ENCODE measurements around the gene IQCK.
A peak's percentile ranks its signal among the peaks of the same experiment; 100 is the strongest.

IQCK gene

GRCh38 chr16:19857593-19858339, 139.7 kb downstream of the IQCK start:
- DNase-seq (ENCODE audit: low spot score in 2 of 2), result no peak

DNA sequence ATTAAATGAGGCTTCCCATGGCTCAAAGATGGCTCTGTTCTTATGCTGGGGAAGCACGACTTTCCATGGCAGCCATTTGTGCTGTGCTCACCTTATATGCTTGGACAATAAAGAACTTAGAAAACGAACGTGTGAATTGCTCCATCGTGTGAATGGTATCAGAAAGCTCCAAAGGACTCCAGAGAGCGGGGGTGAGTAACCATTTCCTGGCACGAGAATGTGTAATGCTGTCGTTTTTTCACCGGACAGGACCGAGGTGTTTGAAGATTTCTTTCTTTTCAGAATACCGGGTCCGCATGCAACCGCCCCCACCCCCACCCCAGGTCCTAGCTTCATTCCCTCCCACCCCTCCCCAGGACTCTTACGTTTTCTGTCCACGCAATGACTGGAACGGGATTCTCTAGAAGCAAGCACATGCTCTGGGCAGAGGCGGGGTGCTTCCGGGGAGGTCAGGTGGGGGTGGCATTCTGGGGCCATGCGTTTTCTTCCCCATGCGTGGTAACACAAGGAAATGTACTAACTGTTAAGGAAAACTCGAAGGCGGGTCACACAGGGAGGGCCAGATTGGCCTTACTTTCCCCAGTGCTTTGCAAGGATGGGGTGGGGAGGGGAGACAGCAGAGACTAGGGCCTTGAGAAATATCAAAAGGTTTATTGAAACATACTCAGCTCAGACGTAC, 140.4 kb downstream of the IQCK start:
- no peak overlapping the region for H3K4me3 ChIP-seq
- no peaks in the 10 kb centered on the region for H3K27me3 ChIP-seq (ENCODE audit: low read depth)
- H3K9me3 ChIP-seq, result no peaks in the 10 kb centered on the region
- in situ Hi-C loops (cut with MboI; ENCODE audit: low sequenced_read_pairs), result no loop called here
- no peak for DNase-seq (ENCODE audit: low spot score in 2 of 2)
- H3K4me1 ChIP-seq, result peaks cover 41% of the 10 kb centered on the region
- peaks cover 19% of the 10 kb centered on the region for H3K36me3 ChIP-seq (replicated peaks)

More at GRCh38 chr16:19857593-19858339, 139.7 kb downstream of the IQCK start:
- no peak overlapping the region for H3K4me3 ChIP-seq
- no peaks in the 10 kb centered on the region for H3K27me3 ChIP-seq (ENCODE audit: low read depth)
- in situ Hi-C loops (cut with MboI; ENCODE audit: low sequenced_read_pairs), result no loop called here
- H3K9me3 ChIP-seq, result no peaks in the 10 kb centered on the region
- peaks cover 40% of the 10 kb centered on the region for H3K4me1 ChIP-seq
- H3K36me3 ChIP-seq (replicated peaks), result peaks cover 19% of the 10 kb centered on the region

DNA sequence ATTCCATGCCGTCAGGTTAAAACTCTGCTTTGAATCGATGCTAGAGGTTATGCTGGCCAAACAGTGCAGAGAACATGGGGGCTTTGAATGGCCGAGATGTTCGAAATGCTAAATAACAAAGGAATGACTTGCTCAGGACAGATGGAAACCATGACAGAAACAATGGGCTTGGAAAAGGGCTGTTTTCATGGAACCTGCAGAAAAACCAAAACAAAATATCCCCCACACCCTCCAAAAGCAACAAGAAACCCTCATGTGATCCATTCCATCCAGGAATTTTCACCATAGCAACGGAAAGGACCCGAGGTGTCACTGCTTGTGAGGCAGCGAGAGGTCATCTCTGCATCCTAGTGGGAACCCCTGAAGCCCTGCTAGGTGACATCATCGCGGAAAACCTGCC, 141.1 kb downstream of the IQCK start:
- H3K4me1 ChIP-seq, result peaks cover 36% of the 10 kb centered on the region
- in situ Hi-C loops (cut with MboI; ENCODE audit: low sequenced_read_pairs), result no loop called here
- H3K27me3 ChIP-seq (ENCODE audit: low read depth), result no peaks in the 10 kb centered on the region
- peaks cover 21% of the 10 kb centered on the region for H3K36me3 ChIP-seq (replicated peaks)
- H3K4me3 ChIP-seq, result no peak overlapping the region
- H3K9me3 ChIP-seq, result no peaks in the 10 kb centered on the region
- DNase-seq (ENCODE audit: low spot score in 2 of 2), result no peak

- in situ Hi-C loops (cut with MboI; ENCODE audit: low sequenced_read_pairs), result no loop called here
- H3K4me3 ChIP-seq, result no peak overlapping the region
- peaks cover 32% of the 10 kb centered on the region for H3K4me1 ChIP-seq
- H3K9me3 ChIP-seq, result no peaks in the 10 kb centered on the region
- peaks cover 21% of the 10 kb centered on the region for H3K36me3 ChIP-seq (replicated peaks)
- no peaks in the 10 kb centered on the region for H3K27me3 ChIP-seq (ENCODE audit: low read depth)
- DNase-seq (ENCODE audit: low spot score in 2 of 2), result no peak
These were observed 141.5 kb downstream of the IQCK start for GRCh38 chr16:19859603-19860002.

DNA sequence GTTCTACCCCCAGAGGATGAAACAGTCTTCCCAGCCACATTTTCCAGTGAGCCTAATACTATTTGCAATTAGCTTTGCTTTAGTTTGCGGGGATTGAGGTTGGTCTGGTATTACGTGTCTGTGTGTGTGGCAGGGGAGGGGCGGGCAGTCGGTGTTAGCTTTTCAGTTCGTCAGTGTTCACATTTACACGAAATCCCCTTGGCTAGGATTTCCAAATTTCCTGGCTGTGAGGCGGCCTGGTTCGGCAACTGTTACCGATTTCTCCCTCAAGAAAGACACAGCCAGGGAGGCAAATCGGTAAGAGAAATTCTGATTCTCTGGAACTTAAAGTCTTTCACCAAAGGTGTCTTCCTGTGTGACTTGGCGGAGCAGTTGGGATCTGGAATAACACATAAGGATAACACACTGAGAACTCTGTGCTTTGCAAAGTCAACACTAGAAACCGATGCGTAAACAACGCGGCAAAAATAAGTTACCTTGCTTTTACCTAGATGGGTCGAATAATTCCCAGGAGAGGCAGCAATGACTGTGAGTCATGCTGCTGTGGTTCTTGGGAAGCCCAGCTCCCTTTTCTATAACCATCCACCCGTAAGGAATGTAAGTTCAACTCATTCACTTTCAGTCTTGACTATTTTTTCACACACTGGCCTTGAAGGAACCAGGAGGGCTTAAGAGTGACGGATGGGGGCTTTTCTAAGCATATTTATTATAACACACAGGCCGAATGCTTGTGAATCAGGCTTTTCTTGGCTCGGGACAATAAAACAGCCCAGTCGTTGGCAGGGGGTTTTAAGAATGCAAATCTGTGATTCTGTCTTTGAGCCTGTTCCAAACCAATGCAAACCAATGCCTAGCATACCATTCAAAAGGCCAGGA, 142.3 kb downstream of the IQCK start:
- Histone ChIP-seq H3K4me1 (peaks cover 29% of the 10 kb centered on the region), H3K4me3 (no peak overlapping the region), H3K9me3 (no peaks in the 10 kb centered on the region), H3K36me3 (replicated peaks) (peaks cover 21% of the 10 kb centered on the region), H3K27me3 (ENCODE audit: low read depth) (no peaks in the 10 kb centered on the region)
- DNase-seq (ENCODE audit: low spot score in 2 of 2), result peak; percentile 78 to 93
- in situ Hi-C loops (cut with MboI; ENCODE audit: low sequenced_read_pairs), result no loop called here

- Histone ChIP-seq H3K4me1 (peaks cover 29% of the 10 kb centered on the region), H3K27me3 (ENCODE audit: low read depth) (no peaks in the 10 kb centered on the region), H3K36me3 (replicated peaks) (peaks cover 20% of the 10 kb centered on the region), H3K4me3 (no peak overlapping the region), H3K9me3 (no peaks in the 10 kb centered on the region)
- in situ Hi-C loops (cut with MboI; ENCODE audit: low sequenced_read_pairs), result no loop called here
- no peak for DNase-seq (ENCODE audit: low spot score in 2 of 2)
These were observed 143.1 kb downstream of the IQCK start for GRCh38 chr16:19861133-19861532.

DNA sequence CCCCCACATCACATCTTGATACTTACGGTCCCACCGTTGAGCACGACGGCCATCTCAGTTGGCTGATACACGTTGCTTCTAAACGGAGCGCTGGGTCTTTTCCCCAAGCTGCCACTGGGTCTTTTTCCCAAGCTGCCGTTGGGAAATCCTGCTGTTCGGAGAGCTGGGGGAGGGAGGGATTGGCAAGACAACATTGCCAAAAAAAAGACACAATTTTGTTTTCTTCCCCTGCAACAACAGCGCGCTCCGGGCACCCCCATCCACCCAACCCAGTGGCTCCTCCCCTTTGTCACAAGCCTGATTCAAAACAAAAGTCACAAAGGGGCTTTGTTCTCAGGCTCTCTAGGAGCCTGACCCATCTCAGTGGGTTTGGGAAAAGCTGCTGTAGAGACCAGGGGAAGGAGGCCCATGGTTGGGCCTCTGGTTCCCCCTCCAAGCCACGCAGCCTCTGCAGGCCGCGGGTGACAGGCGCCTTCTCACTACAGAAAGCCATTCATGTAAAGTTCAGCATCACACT, 143.8 kb downstream of the IQCK start:
- H3K9me3 ChIP-seq, result no peaks in the 10 kb centered on the region
- peaks cover 29% of the 10 kb centered on the region for H3K4me1 ChIP-seq
- H3K27me3 ChIP-seq (ENCODE audit: low read depth), result no peaks in the 10 kb centered on the region
- no peak overlapping the region for H3K4me3 ChIP-seq
- in situ Hi-C loops (cut with MboI; ENCODE audit: low sequenced_read_pairs), result no loop called here
- peak in 1 of 2 experiments; percentile 58 for DNase-seq (ENCODE audit: low spot score in 2 of 2)
- H3K36me3 ChIP-seq (replicated peaks), result peaks cover 18% of the 10 kb centered on the region

GRCh38 chr16:19863990-19864389, 145.9 kb downstream of the IQCK start:
- Histone ChIP-seq H3K9me3 (no peaks in the 10 kb centered on the region), H3K4me3 (no peak overlapping the region), H3K4me1 (peaks cover 29% of the 10 kb centered on the region), H3K27me3 (ENCODE audit: low read depth) (no peaks in the 10 kb centered on the region), H3K36me3 (replicated peaks) (peaks cover 26% of the 10 kb centered on the region)
- DNase-seq (ENCODE audit: low spot score in 2 of 2), result no peak
- in situ Hi-C loops (cut with MboI; ENCODE audit: low sequenced_read_pairs), result no loop called here

- Histone ChIP-seq H3K4me1 (peaks cover 29% of the 10 kb centered on the region), H3K4me3 (no peak overlapping the region), H3K36me3 (replicated peaks) (peaks cover 22% of the 10 kb centered on the region), H3K9me3 (no peaks in the 10 kb centered on the region), H3K27me3 (ENCODE audit: low read depth) (no peaks in the 10 kb centered on the region)
- in situ Hi-C loops (cut with MboI; ENCODE audit: low sequenced_read_pairs), result no loop called here
- DNase-seq (ENCODE audit: low spot score in 2 of 2), result no peak
These were observed 146.5 kb downstream of the IQCK start for GRCh38 chr16:19864566-19864965.

DNA sequence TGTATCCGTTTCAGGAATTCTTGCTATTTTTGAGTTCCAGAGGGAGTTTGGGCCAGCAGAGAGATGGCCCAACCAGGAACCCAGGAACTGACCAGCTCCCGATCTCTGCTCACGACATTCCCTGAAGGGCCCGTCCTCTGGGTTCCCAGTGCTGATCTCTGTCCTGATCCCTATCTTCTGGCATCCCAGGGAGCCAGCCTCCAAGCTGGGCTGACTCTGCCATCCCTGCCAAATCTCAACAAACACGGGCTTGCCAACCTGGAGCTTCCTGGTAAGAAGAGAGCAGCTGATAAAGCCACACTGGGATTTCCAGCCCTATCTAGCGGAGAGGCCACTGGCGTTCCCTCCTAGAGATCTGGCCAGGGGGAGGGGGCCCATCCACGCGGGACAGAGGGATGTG, 150.3 kb downstream of the IQCK start:
- DNase-seq (ENCODE audit: low spot score in 2 of 2), result no peak
- in situ Hi-C loops (cut with MboI; ENCODE audit: low sequenced_read_pairs), result no loop called here
- no peaks in the 10 kb centered on the region for H3K27me3 ChIP-seq (ENCODE audit: low read depth)
- no peaks in the 10 kb centered on the region for H3K9me3 ChIP-seq
- H3K4me3 ChIP-seq, result no peak overlapping the region
- H3K4me1 ChIP-seq, result no peaks in the 10 kb centered on the region
- peaks cover 36% of the 10 kb centered on the region for H3K36me3 ChIP-seq (replicated peaks)

DNA sequence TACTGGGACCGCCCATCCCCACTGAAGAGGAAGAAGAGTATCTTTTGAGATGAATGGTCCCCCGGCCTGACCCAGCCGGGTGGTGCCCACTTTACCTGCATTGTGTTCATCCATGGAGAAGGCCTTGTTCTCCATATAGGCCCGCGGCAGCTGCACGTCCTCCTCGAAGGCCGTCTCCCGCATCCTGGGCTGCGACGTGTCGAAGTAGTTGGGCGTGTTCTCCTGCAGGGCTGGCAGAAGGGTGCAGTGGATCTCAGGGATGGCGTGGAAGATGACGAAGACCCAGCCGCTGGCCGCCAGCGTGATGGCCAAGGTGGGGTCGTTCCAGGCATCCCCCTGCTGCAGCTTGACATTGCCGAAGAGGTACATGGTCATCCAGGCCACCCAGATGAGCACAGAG, 153.7 kb downstream of the IQCK start:
- DNase-seq (ENCODE audit: low spot score in 2 of 2), result no peak
- peaks cover 32% of the 10 kb centered on the region for H3K36me3 ChIP-seq (replicated peaks)
- in situ Hi-C loops (cut with MboI; ENCODE audit: low sequenced_read_pairs), result no loop called here

DNA sequence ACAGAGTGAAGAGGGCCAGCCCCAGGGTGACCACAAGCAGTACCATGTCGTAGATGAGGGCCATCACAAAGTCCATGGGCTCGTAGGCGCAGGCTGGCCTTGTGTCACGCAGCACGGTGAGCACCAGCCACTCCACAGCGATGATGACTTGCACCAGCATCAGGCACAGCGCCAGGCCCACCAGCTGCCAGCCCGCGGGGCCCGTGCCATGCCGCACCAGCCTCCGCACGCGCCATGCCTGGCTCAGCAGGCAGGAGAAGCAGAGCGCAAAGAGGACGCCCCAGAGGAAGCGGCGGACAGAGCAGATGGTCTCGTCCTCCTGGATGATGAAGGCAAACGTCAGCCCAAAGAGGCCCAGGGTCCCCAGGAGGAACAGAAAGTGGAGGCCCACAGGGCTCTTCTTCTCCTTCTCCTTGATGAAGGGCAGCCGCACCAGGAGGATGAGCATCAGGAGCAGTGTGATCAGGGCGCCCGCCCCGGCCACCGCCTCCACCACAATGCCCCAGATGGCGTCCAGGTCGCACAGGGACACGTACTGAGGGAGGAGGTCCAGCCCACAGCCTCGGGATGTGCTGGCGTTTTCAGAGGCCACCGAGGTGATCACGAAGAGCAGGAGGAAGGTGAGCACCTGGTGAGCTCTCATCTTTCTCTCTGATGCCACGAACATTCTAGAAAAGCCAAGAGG, 154.2 kb downstream of the IQCK start:
- Histone ChIP-seq H3K36me3 (replicated peaks) (peaks cover 26% of the 10 kb centered on the region), H3K4me3 (no peak overlapping the region), H3K27me3 (ENCODE audit: low read depth) (no peaks in the 10 kb centered on the region), H3K9me3 (no peaks in the 10 kb centered on the region), H3K4me1 (no peaks in the 10 kb centered on the region)
- DNase-seq (ENCODE audit: low spot score in 2 of 2), result no peak
- in situ Hi-C loops (cut with MboI; ENCODE audit: low sequenced_read_pairs), result no loop called here

More for the DNA sequence above, 153.7 kb downstream of the IQCK start:
- Histone ChIP-seq H3K27me3 (ENCODE audit: low read depth) (no peaks in the 10 kb centered on the region), H3K4me1 (no peaks in the 10 kb centered on the region), H3K9me3 (no peaks in the 10 kb centered on the region), H3K4me3 (no peak overlapping the region)

DNA sequence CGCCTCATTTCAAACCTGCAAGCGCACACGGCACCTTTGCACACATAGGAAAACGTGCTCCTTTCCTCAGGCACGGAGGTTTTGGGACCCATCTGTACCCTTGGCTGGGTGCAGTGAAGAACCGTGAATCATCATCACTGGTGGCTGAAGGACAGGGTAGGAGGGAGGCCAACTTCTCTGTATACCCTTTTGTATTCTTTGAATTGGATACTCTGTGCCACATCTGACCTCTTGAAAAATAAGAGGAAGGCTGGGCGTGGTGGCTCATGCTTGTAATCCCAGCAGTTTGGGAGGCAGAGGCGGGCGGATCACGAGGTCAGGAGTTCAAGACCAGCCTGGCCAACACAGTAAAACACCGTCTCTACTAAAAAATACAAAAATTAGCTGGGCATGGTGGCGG, 154.9 kb downstream of the IQCK start:
- in situ Hi-C loops (cut with MboI; ENCODE audit: low sequenced_read_pairs), result no loop called here
- Histone ChIP-seq H3K36me3 (replicated peaks) (peaks cover 22% of the 10 kb centered on the region; the same call in 1 of the 2 replicates), H3K4me1 (no peaks in the 10 kb centered on the region), H3K4me3 (no peak overlapping the region), H3K27me3 (ENCODE audit: low read depth) (no peaks in the 10 kb centered on the region), H3K9me3 (no peaks in the 10 kb centered on the region)
- no peak for DNase-seq (ENCODE audit: low spot score in 2 of 2)
